ENCODE results near the gene ACSM3. TPM values are rescaled to one million over a fixed set of nuclear protein-coding genes. Genes with fewer than 3 reads are reported as not detected.
A peak's percentile ranks its signal among the peaks of the same experiment; 100 is the strongest.

The ACSM3 gene
- total and polyA plus RNA-seq, 2 experiments from 2014 or later, result 5.7 to 8.7 TPM

DNA sequence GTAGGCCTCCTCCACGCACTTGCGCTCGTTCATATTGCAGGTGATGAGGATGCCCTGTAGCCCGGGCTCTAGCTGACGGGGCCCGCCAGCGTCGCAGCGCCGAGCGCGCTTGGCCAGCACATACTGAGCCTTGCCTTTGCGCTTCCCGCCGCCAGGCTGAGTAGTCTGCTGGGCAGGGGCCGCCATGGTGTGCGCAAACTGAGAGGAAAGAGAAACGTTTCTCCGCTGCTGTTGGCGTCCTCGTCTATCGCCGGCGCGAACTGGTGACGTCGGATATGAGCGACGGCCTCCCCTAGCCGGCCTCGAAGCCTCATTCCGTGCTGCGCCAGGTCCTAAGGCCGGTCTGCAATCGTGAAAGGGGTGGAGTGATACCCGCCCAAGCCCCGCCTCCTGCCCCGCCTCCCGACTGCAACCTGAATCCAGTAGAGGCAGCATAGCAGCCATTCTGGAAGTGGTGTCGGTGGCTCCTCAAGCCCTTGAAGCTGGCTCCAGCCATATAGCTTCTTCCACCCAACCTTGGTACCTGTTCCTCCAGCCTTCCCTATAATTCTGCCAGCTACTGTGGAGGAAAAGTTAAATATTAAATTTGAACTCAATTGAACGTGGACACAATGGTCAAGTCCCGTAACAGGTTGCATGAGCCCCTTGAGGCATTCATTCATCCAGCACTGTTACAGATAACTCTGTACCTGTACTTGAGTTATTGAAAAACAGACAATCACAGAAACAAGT, 22.1 kb upstream of the ACSM3 start, which contains the start of gene THUMPD1:
THUMPD1 (minus strand) TSS at position 265 of the 732 bp plus-strand sequence; CDS start at position 186, 79 bp downstream.
- Histone ChIP-seq H3K79me2 (replicated peaks; ENCODE audit: insufficient read depth) (peaks cover 32% of the 10 kb centered on the region), H3K9me2 (ENCODE audit: insufficient read depth) (peaks cover 8% of the 10 kb centered on the region; the same call in 1 of the 2 replicates), H3K4me2 (peak within 1 kb of the TSS; percentile 84), H3K36me3 (ENCODE audit: insufficient read depth) (peaks cover 16% of the 10 kb centered on the region), H2AFZ (peak within 1 kb of the TSS; percentile 100; the same call in 1 of the 2 replicates), H3K4me3 (peak within 1 kb of the TSS; percentile 88), H3K4me1 (ENCODE audit: insufficient read depth) (peaks cover 8% of the 10 kb centered on the region; the same call in 1 of the 2 replicates), H3K27ac (ENCODE audit: low read depth) (peak within 1 kb of the TSS; percentile 92; the same call in 1 of the 2 replicates), H3F3A (replicated peaks; ENCODE audit: low read depth) (no peaks in the 10 kb centered on the region), H3K27me3 (ENCODE audit: insufficient read depth) (no peaks in the 10 kb centered on the region), H4K20me1 (replicated peaks; ENCODE audit: insufficient read depth) (peaks cover 21% of the 10 kb centered on the region)
- peaks cover 12% of the 10 kb centered on the region for H3K27me3 Mint-ChIP-seq (ENCODE audit: insufficient read depth, low read depth, poor library complexity)
- TF ChIP-seq, protein P1, sequence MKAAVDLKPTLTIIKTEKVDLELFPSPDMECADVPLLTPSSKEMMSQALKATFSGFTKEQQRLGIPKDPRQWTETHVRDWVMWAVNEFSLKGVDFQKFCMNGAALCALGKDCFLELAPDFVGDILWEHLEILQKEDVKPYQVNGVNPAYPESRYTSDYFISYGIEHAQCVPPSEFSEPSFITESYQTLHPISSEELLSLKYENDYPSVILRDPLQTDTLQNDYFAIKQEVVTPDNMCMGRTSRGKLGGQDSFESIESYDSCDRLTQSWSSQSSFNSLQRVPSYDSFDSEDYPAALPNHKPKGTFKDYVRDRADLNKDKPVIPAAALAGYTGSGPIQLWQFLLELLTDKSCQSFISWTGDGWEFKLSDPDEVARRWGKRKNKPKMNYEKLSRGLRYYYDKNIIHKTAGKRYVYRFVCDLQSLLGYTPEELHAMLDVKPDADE (IDR thresholded peaks at IDR 0.05), result no peak
- TF ChIP-seq, protein P2, sequence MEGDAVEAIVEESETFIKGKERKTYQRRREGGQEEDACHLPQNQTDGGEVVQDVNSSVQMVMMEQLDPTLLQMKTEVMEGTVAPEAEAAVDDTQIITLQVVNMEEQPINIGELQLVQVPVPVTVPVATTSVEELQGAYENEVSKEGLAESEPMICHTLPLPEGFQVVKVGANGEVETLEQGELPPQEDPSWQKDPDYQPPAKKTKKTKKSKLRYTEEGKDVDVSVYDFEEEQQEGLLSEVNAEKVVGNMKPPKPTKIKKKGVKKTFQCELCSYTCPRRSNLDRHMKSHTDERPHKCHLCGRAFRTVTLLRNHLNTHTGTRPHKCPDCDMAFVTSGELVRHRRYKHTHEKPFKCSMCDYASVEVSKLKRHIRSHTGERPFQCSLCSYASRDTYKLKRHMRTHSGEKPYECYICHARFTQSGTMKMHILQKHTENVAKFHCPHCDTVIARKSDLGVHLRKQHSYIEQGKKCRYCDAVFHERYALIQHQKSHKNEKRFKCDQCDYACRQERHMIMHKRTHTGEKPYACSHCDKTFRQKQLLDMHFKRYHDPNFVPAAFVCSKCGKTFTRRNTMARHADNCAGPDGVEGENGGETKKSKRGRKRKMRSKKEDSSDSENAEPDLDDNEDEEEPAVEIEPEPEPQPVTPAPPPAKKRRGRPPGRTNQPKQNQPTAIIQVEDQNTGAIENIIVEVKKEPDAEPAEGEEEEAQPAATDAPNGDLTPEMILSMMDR (conservative IDR thresholded peaks at IDR 0.05; ENCODE audit: low read depth in 2 of 2), result no peak
- TF ChIP-seq EZH2 (IDR thresholded peaks at IDR 0.05; ENCODE audit: low read depth, unreplicated experiment), result no peak
- TF ChIP-seq, protein P3, sequence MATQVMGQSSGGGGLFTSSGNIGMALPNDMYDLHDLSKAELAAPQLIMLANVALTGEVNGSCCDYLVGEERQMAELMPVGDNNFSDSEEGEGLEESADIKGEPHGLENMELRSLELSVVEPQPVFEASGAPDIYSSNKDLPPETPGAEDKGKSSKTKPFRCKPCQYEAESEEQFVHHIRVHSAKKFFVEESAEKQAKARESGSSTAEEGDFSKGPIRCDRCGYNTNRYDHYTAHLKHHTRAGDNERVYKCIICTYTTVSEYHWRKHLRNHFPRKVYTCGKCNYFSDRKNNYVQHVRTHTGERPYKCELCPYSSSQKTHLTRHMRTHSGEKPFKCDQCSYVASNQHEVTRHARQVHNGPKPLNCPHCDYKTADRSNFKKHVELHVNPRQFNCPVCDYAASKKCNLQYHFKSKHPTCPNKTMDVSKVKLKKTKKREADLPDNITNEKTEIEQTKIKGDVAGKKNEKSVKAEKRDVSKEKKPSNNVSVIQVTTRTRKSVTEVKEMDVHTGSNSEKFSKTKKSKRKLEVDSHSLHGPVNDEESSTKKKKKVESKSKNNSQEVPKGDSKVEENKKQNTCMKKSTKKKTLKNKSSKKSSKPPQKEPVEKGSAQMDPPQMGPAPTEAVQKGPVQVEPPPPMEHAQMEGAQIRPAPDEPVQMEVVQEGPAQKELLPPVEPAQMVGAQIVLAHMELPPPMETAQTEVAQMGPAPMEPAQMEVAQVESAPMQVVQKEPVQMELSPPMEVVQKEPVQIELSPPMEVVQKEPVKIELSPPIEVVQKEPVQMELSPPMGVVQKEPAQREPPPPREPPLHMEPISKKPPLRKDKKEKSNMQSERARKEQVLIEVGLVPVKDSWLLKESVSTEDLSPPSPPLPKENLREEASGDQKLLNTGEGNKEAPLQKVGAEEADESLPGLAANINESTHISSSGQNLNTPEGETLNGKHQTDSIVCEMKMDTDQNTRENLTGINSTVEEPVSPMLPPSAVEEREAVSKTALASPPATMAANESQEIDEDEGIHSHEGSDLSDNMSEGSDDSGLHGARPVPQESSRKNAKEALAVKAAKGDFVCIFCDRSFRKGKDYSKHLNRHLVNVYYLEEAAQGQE (IDR thresholded peaks at IDR 0.05; ENCODE audit: unreplicated experiment), result no peak
- TF ChIP-seq ZNF114 (CRISPR knock-in tag; IDR thresholded peaks at IDR 0.05), result no peak
- peak; percentile 99 for TF ChIP-seq CREB1 (CRISPR knock-in tag; IDR thresholded peaks at IDR 0.05; ENCODE audit: low read depth)
- TF ChIP-seq, protein P4, sequence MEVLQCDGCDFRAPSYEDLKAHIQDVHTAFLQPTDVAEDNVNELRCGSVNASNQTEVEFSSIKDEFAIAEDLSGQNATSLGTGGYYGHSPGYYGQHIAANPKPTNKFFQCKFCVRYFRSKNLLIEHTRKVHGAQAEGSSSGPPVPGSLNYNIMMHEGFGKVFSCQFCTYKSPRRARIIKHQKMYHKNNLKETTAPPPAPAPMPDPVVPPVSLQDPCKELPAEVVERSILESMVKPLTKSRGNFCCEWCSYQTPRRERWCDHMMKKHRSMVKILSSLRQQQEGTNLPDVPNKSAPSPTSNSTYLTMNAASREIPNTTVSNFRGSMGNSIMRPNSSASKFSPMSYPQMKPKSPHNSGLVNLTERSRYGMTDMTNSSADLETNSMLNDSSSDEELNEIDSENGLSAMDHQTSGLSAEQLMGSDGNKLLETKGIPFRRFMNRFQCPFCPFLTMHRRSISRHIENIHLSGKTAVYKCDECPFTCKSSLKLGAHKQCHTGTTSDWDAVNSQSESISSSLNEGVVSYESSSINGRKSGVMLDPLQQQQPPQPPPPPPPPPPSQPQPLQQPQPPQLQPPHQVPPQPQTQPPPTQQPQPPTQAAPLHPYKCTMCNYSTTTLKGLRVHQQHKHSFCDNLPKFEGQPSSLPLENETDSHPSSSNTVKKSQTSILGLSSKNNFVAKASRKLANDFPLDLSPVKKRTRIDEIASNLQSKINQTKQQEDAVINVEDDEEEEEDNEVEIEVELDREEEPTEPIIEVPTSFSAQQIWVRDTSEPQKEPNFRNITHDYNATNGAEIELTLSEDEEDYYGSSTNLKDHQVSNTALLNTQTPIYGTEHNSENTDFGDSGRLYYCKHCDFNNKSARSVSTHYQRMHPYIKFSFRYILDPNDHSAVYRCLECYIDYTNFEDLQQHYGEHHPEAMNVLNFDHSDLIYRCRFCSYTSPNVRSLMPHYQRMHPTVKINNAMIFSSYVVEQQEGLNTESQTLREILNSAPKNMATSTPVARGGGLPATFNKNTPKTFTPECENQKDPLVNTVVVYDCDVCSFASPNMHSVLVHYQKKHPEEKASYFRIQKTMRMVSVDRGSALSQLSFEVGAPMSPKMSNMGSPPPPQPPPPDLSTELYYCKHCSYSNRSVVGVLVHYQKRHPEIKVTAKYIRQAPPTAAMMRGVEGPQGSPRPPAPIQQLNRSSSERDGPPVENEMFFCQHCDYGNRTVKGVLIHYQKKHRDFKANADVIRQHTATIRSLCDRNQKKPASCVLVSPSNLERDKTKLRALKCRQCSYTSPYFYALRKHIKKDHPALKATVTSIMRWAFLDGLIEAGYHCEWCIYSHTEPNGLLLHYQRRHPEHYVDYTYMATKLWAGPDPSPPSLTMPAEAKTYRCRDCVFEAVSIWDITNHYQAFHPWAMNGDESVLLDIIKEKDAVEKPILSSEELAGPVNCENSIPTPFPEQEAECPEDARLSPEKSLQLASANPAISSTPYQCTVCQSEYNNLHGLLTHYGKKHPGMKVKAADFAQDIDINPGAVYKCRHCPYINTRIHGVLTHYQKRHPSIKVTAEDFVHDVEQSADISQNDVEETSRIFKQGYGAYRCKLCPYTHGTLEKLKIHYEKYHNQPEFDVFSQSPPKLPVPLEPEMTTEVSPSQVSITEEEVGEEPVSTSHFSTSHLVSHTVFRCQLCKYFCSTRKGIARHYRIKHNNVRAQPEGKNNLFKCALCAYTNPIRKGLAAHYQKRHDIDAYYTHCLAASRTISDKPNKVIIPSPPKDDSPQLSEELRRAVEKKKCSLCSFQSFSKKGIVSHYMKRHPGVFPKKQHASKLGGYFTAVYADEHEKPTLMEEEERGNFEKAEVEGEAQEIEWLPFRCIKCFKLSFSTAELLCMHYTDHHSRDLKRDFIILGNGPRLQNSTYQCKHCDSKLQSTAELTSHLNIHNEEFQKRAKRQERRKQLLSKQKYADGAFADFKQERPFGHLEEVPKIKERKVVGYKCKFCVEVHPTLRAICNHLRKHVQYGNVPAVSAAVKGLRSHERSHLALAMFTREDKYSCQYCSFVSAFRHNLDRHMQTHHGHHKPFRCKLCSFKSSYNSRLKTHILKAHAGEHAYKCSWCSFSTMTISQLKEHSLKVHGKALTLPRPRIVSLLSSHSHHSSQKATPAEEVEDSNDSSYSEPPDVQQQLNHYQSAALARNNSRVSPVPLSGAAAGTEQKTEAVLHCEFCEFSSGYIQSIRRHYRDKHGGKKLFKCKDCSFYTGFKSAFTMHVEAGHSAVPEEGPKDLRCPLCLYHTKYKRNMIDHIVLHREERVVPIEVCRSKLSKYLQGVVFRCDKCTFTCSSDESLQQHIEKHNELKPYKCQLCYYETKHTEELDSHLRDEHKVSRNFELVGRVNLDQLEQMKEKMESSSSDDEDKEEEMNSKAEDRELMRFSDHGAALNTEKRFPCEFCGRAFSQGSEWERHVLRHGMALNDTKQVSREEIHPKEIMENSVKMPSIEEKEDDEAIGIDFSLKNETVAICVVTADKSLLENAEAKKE (CRISPR knock-in tag; IDR thresholded peaks at IDR 0.05), result no peak
- TF ChIP-seq POLR2AphosphoS5 (IDR thresholded peaks at IDR 0.05; ENCODE audit: low read depth), result peak; percentile 78
- TF ChIP-seq NANOG (IDR thresholded peaks at IDR 0.05; ENCODE audit: borderline replicate concordance), result no peak
- TF ChIP-seq ZNF331 (CRISPR knock-in tag; IDR thresholded peaks at IDR 0.05; ENCODE audit: low read depth), result no peak
- DNase-seq (ENCODE audit: low spot score) (peak; percentile 97), ATAC-seq (peak; percentile 97)
- peaks cover 5% of the 10 kb centered on the region; the same call in 2 of the 3 replicates for H3K4me1 Mint-ChIP-seq
- peak within 1 kb of the TSS; percentile 97 for H3K27ac Mint-ChIP-seq
- H3K36me3 Mint-ChIP-seq (ENCODE audit: low read depth), result peaks cover 17% of the 10 kb centered on the region
- H3K4me3 Mint-ChIP-seq, result peak within 1 kb of the TSS; percentile 97
- peaks cover 12% of the 10 kb centered on the region; the same call in 2 of the 3 replicates for H3K9me3 Mint-ChIP-seq
